CD4-positive, alpha-beta T cell (primary cell): Measurements from ENCODE around the gene AGAP1. TPM values are rescaled to one million over a fixed set of nuclear protein-coding genes. Genes with fewer than 3 reads are reported as not detected.

Source experiments
- ATAC-seq: fragments of 200-7000 bp; cut with Tn5 transposase; one replicate; pipeline ENCODE4 v1.10.0; 2022; ENCODE audit warnings: mild to moderate bottlenecking; ENCODE audit not compliant: poor library complexity
- CTCF ChIA-PET: fragments of 350-600 bp; sonication (Branson Sonifier 250); formaldehyde crosslinking; loops from one replicate; lab custom pipeline; 2021; ENCODE audit warnings: antibody characterized with exemption, inconsistent platforms; lab: Charles Lee
- POLR2A ChIA-PET: fragments of 350-600 bp; sonication (Branson Sonifier 250); formaldehyde crosslinking; loops from one replicate; lab custom pipeline; 2021; ENCODE audit warnings: antibody characterized with exemption, inconsistent platforms; lab: Charles Lee
- DNase-seq, 14 experiments: peaks; one replicate each; pipeline ENCODE4 v3.0.0-alpha.2; 2013 to 2020; ENCODE audit warnings: mixed read lengths in 2 of 14
- H3K27ac ChIP-seq, 2 donors: one replicate each; pipeline versions ENCODE4 v1.5.1 to v1.7.0; 2013; ENCODE audit warnings: low read length in 2 of 2, low read depth in 1 of 2, mild to moderate bottlenecking in 1 of 2
- H3K27me3 ChIP-seq, 2 experiments: 1 replicate in 1 of 2; 2 replicates in 1 of 2; pipeline versions ENCODE4 v1.6.1 to v1.7.0; 2013; ENCODE audit warnings: low read length in 2 of 2, control low read depth in 1 of 2, mild to moderate bottlenecking in 1 of 2, moderate library complexity in 1 of 2; ENCODE audit not compliant: insufficient read depth in 2 of 2, control insufficient read depth in 1 of 2
- H3K36me3 ChIP-seq: one replicate; pipeline ENCODE4 v1.6.1; 2013; ENCODE audit warnings: low read length, control low read depth; ENCODE audit not compliant: insufficient read depth
- H3K4me1 ChIP-seq: one replicate; pipeline ENCODE4 v1.6.1; 2013; ENCODE audit warnings: low read length, control low read depth; ENCODE audit not compliant: insufficient read depth
- H3K4me3 ChIP-seq: one replicate; pipeline ENCODE4 v1.5.1; 2013; ENCODE audit warnings: mild to moderate bottlenecking, low read length, moderate library complexity
- H3K9me3 ChIP-seq, 2 experiments: 1 replicate in 1 of 2; 2 replicates in 1 of 2; pipeline versions ENCODE4 v1.6.1 to v1.7.0; 2013; ENCODE audit warnings: low read length in 2 of 2, mild to moderate bottlenecking in 2 of 2, control low read depth in 1 of 2, moderate library complexity in 1 of 2; ENCODE audit not compliant: control insufficient read depth in 1 of 2, insufficient read depth in 1 of 2
- H3K27ac Mint-ChIP-seq: one replicate; pipeline ENCODE4 v1.8.0; 2020; ENCODE audit warnings: mixed read lengths
- H3K27me3 Mint-ChIP-seq: one replicate; pipeline ENCODE4 v1.8.0; 2021; ENCODE audit warnings: mixed read lengths
- H3K36me3 Mint-ChIP-seq: one replicate; pipeline ENCODE4 v1.8.0; 2021; ENCODE audit warnings: low read depth, mixed read lengths
- H3K4me1 Mint-ChIP-seq: one replicate; pipeline ENCODE4 v1.8.0; 2021; ENCODE audit warnings: low read depth, mixed read lengths
- H3K4me3 Mint-ChIP-seq: one replicate; pipeline ENCODE4 v1.8.0; 2020; ENCODE audit warnings: mild to moderate bottlenecking, mixed read lengths
- H3K9me3 Mint-ChIP-seq: one replicate; pipeline ENCODE4 v1.8.0; 2020; ENCODE audit warnings: mixed read lengths
- intact Hi-C, 2 experiments: fragments of 100-400 bp; cut with DNase I in 1 of 2; cut with micrococcal nuclease in 1 of 2; formaldehyde crosslinking; loops; one replicate each; pipeline versions ENCODE4 v1.15.1 to v1.9.0; 2023 to 2025; cut with DNase I, micrococcal nuclease
- total RNA-seq, 174 experiments: library from RNA in 2 of 174; stranded (reverse) in 2 of 174; gene quantifications; one replicate each; pipeline ENCODE4 v1.2.3 and lab custom pipeline; 2021 to 2026
- TF ChIP-seq, protein P1 (sequence below): fragments of 200-600 bp; IDR thresholded peaks from one replicate; pipeline ENCODE4 v1.8.0; 2022; ENCODE audit warnings: antibody characterized with exemption, mild to moderate bottlenecking

The AGAP1 gene
- total RNA-seq, 2 experiments from 2014 or later: 2.6 to 3.1 TPM

DNA sequence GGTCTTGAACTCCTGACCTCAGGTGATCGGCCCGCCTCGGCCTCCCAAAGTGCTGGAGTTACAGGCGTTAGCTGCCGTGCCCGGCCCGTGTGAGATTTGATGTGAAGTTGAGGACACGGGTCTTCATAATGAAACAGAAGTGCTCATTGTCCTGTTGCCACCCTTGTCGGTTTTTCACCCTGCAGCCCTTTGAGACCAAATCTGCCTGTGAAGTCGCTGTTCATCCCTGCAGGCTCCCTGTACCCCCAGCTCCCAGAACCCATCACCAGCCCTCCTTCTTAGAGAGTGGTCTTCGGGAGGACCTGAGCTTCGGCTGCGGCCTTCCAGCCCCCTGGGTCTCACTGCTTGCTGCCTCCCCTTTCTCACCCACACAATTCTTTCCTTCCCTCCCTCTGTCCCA is 349.1 kb downstream of the AGAP1 start:
- H3K36me3 Mint-ChIP-seq: no peaks in the 10 kb centered on the region
- H3K27me3 Mint-ChIP-seq: peaks cover 10% of the 10 kb centered on the region
- no peak overlapping the region for H3K4me3 Mint-ChIP-seq
- Histone ChIP-seq H3K9me3 (no peaks in the 10 kb centered on the region), H3K27me3 (no peaks in the 10 kb centered on the region), H3K4me3 (no peak overlapping the region), H3K36me3 (no peaks in the 10 kb centered on the region), H3K27ac (no peak overlapping the region), H3K4me1 (no peaks in the 10 kb centered on the region)
- DNase-seq (no peak), ATAC-seq (no peak)
- ChIA-PET CTCF (no interaction called here), POLR2A (no interaction called here)
- H3K4me1 Mint-ChIP-seq: no peaks in the 10 kb centered on the region
- no peak overlapping the region for H3K27ac Mint-ChIP-seq
- TF ChIP-seq, protein P1, sequence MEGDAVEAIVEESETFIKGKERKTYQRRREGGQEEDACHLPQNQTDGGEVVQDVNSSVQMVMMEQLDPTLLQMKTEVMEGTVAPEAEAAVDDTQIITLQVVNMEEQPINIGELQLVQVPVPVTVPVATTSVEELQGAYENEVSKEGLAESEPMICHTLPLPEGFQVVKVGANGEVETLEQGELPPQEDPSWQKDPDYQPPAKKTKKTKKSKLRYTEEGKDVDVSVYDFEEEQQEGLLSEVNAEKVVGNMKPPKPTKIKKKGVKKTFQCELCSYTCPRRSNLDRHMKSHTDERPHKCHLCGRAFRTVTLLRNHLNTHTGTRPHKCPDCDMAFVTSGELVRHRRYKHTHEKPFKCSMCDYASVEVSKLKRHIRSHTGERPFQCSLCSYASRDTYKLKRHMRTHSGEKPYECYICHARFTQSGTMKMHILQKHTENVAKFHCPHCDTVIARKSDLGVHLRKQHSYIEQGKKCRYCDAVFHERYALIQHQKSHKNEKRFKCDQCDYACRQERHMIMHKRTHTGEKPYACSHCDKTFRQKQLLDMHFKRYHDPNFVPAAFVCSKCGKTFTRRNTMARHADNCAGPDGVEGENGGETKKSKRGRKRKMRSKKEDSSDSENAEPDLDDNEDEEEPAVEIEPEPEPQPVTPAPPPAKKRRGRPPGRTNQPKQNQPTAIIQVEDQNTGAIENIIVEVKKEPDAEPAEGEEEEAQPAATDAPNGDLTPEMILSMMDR: no peak
- intact Hi-C loops: no loop called here
- no peaks in the 10 kb centered on the region for H3K9me3 Mint-ChIP-seq

DNA sequence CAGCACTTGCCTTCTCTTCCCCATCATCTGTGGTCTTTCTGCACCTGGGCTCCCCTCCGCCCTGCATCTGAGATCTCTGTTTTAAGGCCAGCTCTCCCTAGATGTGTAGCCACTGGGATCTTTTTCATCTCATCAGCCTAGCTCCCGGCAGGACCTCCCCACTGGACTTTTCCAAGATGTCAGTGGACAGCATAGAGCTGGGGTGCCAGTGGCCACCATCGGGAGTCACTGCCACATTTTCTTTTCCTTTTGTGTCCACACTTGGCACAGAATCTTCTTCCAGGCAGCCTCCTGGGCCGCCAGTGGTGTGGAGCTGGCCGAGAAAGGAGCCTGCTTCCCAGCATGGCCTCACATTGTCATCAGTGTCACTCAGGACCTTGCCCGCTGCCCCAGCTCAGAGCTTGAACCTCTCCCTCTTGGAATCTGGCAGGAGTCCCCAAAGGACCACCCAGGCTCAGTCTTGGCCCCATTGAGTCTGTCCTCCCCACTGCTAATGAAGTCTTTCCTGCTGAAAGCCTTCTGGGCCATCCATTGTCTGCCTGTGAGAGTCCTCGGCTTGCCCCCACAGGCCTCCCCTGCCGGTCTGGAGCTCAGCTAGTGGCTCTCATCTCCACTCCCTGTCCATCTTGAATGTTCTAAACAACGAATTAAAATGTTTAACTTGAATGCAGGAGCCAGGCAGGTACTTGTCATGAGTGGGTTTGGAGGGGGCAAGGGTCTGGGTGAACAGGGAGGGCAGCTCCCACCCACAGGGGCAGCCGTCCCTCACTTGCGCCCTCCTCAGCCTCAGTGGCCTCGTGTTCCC is 349.9 kb downstream of the AGAP1 start:
- DNase-seq (no peak), ATAC-seq (no peak)
- no peak overlapping the region for H3K4me3 Mint-ChIP-seq
- POLR2A ChIA-PET: no interaction called here
- intact Hi-C loops: no loop called here
- H3K27me3 Mint-ChIP-seq: peaks cover 10% of the 10 kb centered on the region
- Histone ChIP-seq H3K27ac (no peak overlapping the region), H3K4me3 (no peak overlapping the region), H3K27me3 (no peaks in the 10 kb centered on the region), H3K4me1 (no peaks in the 10 kb centered on the region), H3K9me3 (no peaks in the 10 kb centered on the region), H3K36me3 (no peaks in the 10 kb centered on the region)
- H3K9me3 Mint-ChIP-seq: no peaks in the 10 kb centered on the region
- no peak overlapping the region for H3K27ac Mint-ChIP-seq
- CTCF ChIA-PET: no interaction called here
- no peaks in the 10 kb centered on the region for H3K36me3 Mint-ChIP-seq
- TF ChIP-seq, protein P1: no peak
- no peaks in the 10 kb centered on the region for H3K4me1 Mint-ChIP-seq

DNA sequence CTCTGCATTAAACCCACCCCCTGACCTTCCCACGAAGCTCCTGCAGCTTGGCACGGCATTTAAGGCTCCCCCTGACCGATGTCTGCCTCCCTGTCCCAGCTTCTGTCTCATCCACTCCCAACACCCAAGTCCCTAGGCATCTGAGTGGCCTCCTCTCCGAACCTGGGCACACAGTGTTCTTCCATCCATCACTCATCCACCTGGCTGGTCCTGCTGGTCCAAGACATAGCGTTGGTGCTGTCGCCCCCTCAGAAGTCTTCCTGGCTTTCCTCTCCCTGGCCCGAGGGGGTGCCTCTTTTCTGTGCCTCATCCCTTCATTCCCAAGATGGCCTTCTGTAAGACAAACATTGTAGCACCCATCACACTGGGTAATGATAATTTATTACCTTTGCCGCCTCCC is 350.7 kb downstream of the AGAP1 start:
- DNase-seq: no peak
- intact Hi-C loops: no loop called here
- no peaks in the 10 kb centered on the region for H3K9me3 ChIP-seq
- Mint-ChIP-seq H3K4me1 (no peaks in the 10 kb centered on the region), H3K27ac (no peak overlapping the region), H3K4me3 (no peak overlapping the region), H3K27me3 (peaks cover 10% of the 10 kb centered on the region), H3K36me3 (no peaks in the 10 kb centered on the region), H3K9me3 (no peaks in the 10 kb centered on the region)
- ChIA-PET POLR2A (no interaction called here), CTCF (no interaction called here)
- H3K4me3 ChIP-seq: no peak overlapping the region
- no peak for ATAC-seq
- no peaks in the 10 kb centered on the region for H3K27me3 ChIP-seq
- no peaks in the 10 kb centered on the region for H3K4me1 ChIP-seq
- TF ChIP-seq, protein P1: no peak
- H3K27ac ChIP-seq: no peak overlapping the region
- no peaks in the 10 kb centered on the region for H3K36me3 ChIP-seq
